Superior temporal gyrus (tissue), 1 donor: ENCODE data around the gene CFAP74.
"Not testable (repeated sequence)": the region's sequence is repeated elsewhere in the genome, so short reads cannot be mapped to it uniquely, and the experiment has no call there.

Experiments
- DNase-seq: peaks from one replicate; pipeline ENCODE4 v3.0.0-alpha.2; 2016; ENCODE audit errors: extremely low spot score

The CFAP74 gene

GRCh38 chr1:1895060-1895418, 108.5 kb downstream of the CFAP74 start:
- no peak for DNase-seq

DNA sequence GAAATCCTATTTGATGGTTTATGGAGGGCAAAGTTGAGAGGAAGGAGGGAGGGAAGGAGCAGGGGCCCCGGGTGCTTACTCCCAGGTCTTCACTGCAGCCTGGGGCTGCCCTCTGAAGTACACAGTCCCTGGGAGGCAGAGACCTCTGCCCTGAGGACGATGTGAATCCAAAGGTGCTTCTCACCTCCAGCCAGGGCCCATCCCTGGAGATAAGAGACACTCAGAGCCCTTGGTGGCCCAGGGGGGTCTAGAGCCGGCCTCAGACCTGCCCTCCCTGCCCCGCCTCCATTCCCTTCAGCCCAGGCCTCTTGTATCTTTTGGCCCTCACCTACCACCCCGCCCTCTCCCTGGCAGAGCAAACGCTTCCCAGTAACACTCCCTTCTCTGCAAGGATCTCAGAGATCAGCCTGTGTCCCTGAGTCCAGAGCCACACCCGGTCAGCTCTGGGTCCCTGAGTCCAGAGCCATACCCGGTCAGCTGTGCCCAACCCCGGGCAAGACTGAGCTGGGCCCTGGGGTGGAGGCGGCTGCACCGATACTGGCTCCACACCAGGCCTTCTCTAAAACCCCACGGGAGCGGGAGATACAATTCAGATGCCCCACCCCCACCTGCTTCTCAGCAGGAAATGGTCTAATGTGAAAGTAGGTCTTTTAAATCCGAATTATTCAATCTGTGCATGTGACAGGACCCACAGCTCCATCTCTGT, 109.1 kb downstream of the CFAP74 start:
- DNase-seq, result no peak

GRCh38 chr1:1893997-1894353, 109.6 kb downstream of the CFAP74 start:
- DNase-seq, result no peak

DNA sequence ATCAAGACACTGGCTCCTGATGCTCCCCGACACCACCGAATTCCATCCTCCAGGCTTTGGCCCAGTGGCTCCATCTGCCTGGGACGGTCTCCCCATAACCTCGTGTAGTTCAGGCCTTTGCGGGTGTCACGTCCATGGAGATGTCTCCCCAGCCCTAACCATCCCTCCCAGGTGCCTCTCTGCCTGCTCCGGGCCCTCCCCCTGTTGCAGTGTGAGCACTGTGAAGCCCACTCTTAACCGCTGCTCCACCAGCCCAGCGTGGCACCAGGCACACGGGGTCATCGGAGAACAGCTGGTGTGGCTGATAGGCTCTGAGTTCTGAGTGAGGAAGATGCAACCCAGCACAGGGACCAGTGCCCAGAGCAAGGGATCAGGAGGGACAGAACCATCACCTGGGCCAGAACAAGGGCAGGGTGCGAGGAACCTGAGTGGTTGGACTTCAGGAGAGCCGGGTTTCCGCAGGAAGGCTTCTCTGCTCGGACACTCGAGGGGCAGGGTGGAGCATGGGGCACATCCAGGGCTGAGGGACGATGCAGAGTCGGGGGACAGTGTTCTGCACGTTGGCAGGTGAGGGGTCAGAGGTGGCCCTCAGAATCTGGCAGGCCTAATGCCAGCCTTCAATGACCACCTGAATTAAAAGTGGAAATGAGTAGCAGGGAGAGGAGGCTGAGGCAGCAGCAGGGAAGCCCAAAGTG, 110.1 kb downstream of the CFAP74 start:
- no peak for DNase-seq

DNA sequence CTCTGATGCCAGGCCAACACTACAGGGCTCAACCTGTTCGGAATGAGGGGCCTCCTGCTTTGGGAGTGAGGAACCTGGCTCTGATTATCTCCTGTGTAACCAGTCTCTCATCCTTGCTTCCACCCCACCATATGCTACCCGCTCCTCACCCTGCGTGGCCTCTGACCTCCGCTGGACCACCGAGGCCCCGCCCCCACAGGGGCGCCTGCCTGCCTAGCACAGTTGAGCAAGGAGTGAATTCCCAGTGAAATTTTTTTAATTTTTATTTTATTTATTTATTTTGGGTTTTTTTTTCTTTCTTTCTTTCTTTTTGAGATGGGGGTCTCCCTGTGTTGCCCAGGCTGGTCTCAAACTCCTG, 110.8 kb downstream of the CFAP74 start:
- no peak for DNase-seq

GRCh38 chr1:1892079-1892762, 111.4 kb downstream of the CFAP74 start:
- no peak for DNase-seq

DNA sequence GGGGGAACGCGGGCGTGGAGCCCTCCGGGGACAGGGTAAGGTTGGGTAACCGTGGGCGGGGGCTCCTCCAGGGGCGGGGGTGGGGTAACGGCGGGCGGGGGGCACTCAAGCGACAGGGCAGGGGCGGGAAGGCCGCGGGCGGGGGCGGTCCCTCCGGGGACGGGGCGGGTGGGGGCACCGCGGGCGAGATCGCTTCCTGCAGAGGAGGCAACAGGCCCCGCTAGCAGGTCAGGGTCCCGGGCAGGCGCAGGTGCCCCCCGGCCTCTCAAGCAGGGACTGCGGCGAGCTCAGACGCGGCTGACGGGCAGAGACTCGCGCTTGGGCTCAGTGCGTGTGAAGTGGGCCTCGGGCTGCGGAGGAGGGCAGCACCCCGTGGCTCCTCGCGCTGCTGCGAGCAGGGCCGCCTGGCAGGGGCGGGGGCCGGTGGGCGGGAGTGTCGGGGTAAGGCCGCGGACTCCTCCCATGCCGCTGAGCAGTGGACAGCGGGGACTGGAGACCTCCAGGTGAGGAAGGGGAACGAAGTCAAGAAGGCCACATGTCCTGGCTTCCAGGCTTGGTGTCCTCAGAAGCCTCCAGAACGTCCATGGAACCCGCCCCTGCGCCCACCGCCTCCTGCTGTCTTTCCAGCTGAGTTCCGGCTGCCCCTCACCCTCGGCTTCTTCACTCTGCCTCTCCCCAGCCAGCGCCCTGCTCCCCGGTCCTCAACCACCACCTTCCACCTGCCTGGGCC, 112.1 kb downstream of the CFAP74 start:
- no peak for DNase-seq

GRCh38 chr1:1890506-1891348, 112.9 kb downstream of the CFAP74 start, which contains the start of gene GNB1:
Gene GNB1 (minus strand): TSS chr1:1891087. CDS start chr1:1825453, 65,634 bp downstream.
- DNase-seq, result peak; percentile 92

DNA sequence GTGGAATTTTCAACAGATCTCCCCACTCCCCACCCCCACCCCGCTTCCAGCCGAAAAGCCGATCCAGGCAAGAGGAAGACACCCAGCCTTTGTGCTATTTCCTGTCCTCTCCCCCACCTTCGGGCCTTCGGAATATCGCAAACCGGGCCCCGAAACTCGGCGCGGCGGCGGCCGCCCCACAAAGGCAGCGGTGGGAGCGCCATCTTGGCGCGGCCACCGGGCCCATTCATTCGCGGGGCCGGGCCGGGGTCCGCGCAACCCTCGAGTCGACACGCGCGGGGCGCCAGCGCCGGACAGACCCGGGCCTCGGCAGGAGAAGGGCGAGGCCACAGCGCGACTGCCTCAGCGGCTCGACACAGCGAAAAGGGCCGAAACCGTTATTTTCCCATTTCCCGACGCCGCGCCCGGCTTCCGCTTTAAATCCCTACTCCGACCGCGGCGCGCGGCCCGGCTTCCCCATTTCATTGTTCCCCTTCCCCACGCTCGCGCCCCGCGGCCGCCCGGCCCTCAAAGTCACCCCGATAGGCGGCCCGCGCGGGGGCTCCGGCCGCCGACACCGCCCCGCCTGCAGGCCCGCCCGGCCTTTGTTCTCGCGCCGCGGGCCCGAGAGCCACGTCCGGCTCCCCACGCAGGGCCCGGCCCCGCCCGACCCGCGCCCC, 113.6 kb downstream of the CFAP74 start:
- DNase-seq, result no peak

GRCh38 chr1:1889090-1889750, 114.4 kb downstream of the CFAP74 start:
- no peak for DNase-seq

DNA sequence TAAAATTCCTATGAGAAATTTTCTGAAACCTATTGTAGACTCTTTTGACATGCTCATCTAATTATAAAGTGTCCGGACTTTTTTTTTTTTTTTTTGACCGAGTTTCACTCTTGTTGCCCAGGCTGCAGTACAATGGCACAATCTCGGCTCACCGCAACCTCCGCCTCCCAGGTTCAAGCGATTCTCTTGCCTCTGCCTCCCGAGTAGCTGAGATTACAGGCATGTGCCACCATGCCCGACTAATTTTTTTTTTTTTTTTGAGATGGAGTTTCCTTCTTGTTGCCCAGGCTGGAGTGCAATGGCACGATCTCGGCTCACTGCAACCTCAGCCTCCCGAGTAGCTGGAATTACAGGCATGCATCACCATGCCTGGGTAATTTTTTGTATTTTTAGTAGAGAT, 119.7 kb downstream of the CFAP74 start:
- not testable (repeated sequence) for DNase-seq

- no peak for DNase-seq
These were observed 120.3 kb downstream of the CFAP74 start for GRCh38 chr1:1883092-1883873.

- no peak for DNase-seq
These were observed 121.9 kb downstream of the CFAP74 start for GRCh38 chr1:1881727-1882126.

DNA sequence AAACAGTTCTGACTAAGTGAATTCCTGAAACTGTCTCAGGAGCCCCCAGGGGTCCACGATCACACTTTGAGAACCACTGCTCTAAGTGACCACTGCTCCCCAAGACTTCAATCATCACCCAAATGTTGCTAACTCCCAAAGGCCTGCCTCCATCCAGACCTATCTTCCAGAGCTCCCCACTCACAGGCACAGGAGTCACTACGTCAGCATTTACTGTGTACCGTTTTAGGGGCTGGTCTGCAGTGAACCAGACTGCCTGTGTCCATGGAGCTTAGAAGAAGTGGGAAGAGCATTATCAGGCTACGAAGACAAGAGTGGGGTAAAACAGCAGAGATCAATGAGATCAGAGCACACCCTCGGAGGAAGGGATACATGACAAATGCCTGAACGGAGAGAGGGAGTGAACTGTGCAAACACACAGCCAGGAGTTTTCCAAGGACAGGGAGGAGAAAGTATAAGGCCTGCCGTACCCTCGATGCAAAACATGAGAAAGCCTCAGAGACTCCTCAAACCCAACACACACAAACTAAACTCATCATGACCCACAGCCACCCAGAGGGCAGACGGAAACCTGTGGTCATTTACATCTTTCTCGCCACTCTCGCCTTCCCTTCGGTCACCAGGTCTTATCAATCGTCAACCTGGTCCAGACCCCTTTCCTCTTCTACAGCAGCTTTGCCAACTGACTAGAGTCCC, 122.8 kb downstream of the CFAP74 start:
- no peak for DNase-seq

- DNase-seq, result no peak
These were observed 123.6 kb downstream of the CFAP74 start for GRCh38 chr1:1879942-1880341.

DNA sequence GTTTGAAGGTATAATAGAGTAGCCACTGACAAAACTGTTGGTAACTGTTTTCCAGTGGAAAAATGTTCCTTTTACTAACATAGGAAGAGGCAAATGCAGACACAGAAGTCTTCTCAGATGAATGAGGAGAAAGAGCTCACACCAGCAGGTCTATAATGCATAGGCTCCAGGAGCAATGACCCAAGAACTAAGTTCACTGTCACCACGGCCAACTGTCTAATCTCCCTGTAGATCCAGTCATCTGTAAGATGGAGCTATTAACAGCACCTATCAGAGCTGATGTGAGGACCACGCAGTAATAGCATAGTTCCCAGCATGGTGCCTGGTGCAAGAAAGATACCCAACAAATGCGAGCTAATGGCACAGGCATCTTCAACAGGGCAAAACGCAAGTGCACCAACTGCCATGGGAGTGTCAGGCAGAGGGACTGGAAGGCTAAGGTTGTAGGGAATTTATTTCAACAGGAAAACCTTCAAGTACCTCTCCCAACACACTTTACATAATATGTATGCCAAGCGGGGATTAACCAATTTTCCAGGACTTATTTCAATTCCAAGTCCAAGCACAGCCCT, 125.6 kb downstream of the CFAP74 start:
- DNase-seq, result no peak

GRCh38 chr1:1876335-1876930, 127.2 kb downstream of the CFAP74 start:
- DNase-seq, result no peak

GRCh38 chr1:1875932-1876331, 127.7 kb downstream of the CFAP74 start:
- DNase-seq, result no peak
